Liver (tissue), 3 donors: ENCODE results near the gene ATXN7L1.

Experiments
- FOXA1 ChIP-seq: IDR thresholded peaks from 2 replicates; pipeline ENCODE4 v1.6.1; 2016; ENCODE audit warnings: antibody characterized with exemption
- JUND ChIP-seq, 2 donors: IDR thresholded peaks; 2 replicates each; pipeline ENCODE4 v1.6.1; 2016; ENCODE audit warnings: antibody characterized with exemption in 2 of 2
- NR2F2 ChIP-seq: IDR thresholded peaks from 2 replicates; pipeline ENCODE4 v1.6.1; 2016; ENCODE audit warnings: antibody characterized with exemption
- RAD21 ChIP-seq, 2 donors: IDR thresholded peaks; 2 replicates each; pipeline ENCODE4 v1.6.1; 2016; ENCODE audit warnings: antibody characterized with exemption in 2 of 2, mild to moderate bottlenecking in 2 of 2
- REST ChIP-seq: IDR thresholded peaks from 2 replicates; pipeline ENCODE4 v1.6.1; 2016; ENCODE audit warnings: antibody characterized with exemption, mild to moderate bottlenecking
- RXRA ChIP-seq, 2 donors: IDR thresholded peaks; 2 replicates each; pipeline ENCODE4 v1.6.1; 2017 to 2018; ENCODE audit warnings: antibody characterized with exemption in 2 of 2, mild to moderate bottlenecking in 1 of 2
- SP1 ChIP-seq: IDR thresholded peaks from 2 replicates; pipeline ENCODE4 v1.6.1; 2018; ENCODE audit warnings: antibody characterized with exemption, mild to moderate bottlenecking
- TAF1 ChIP-seq: conservative IDR thresholded peaks from 2 replicates; pipeline ENCODE4 v1.6.1; 2016; ENCODE audit warnings: antibody characterized with exemption, mild to moderate bottlenecking
- TF ChIP-seq, protein P1 (sequence below): fragments of 150-350 bp; IDR thresholded peaks from 2 replicates; pipeline ENCODE4 v1.5.1; 2017; ENCODE audit warnings: improper control_type of control experiment, low read depth, low read length; ENCODE audit not compliant: missing input control
- TF ChIP-seq, protein P2 (sequence below): IDR thresholded peaks from 2 replicates; pipeline ENCODE4 v1.6.1; 2016; ENCODE audit warnings: antibody characterized with exemption
- TF ChIP-seq, protein P3 (sequence below): IDR thresholded peaks from 2 replicates; pipeline ENCODE4 v1.6.1; 2016; ENCODE audit warnings: antibody characterized with exemption
- donor health status: healthy.
- donor health status: healthy.

GRCh38 chr7:105697753-105698152 is 178.6 kb downstream of the ATXN7L1 start:
- TF ChIP-seq, protein P1, sequence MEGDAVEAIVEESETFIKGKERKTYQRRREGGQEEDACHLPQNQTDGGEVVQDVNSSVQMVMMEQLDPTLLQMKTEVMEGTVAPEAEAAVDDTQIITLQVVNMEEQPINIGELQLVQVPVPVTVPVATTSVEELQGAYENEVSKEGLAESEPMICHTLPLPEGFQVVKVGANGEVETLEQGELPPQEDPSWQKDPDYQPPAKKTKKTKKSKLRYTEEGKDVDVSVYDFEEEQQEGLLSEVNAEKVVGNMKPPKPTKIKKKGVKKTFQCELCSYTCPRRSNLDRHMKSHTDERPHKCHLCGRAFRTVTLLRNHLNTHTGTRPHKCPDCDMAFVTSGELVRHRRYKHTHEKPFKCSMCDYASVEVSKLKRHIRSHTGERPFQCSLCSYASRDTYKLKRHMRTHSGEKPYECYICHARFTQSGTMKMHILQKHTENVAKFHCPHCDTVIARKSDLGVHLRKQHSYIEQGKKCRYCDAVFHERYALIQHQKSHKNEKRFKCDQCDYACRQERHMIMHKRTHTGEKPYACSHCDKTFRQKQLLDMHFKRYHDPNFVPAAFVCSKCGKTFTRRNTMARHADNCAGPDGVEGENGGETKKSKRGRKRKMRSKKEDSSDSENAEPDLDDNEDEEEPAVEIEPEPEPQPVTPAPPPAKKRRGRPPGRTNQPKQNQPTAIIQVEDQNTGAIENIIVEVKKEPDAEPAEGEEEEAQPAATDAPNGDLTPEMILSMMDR: no peak
- TF ChIP-seq REST (no peak), NR2F2 (no peak), FOXA1 (no peak), RXRA (IDR thresholded peaks at IDR 0.05) (no peak), JUND (IDR thresholded peaks at IDR 0.05) (no peak), RAD21 (IDR thresholded peaks at IDR 0.05) (no peak), TAF1 (no peak), SP1 (no peak)
- TF ChIP-seq, protein P2, sequence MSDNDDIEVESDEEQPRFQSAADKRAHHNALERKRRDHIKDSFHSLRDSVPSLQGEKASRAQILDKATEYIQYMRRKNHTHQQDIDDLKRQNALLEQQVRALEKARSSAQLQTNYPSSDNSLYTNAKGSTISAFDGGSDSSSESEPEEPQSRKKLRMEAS: no peak
- TF ChIP-seq, protein P3, sequence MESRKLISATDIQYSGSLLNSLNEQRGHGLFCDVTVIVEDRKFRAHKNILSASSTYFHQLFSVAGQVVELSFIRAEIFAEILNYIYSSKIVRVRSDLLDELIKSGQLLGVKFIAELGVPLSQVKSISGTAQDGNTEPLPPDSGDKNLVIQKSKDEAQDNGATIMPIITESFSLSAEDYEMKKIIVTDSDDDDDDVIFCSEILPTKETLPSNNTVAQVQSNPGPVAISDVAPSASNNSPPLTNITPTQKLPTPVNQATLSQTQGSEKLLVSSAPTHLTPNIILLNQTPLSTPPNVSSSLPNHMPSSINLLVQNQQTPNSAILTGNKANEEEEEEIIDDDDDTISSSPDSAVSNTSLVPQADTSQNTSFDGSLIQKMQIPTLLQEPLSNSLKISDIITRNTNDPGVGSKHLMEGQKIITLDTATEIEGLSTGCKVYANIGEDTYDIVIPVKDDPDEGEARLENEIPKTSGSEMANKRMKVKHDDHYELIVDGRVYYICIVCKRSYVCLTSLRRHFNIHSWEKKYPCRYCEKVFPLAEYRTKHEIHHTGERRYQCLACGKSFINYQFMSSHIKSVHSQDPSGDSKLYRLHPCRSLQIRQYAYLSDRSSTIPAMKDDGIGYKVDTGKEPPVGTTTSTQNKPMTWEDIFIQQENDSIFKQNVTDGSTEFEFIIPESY: no peak
